HFF-Myc (cell line): ENCODE measurements around the gene STK11IP.

Experiments used
- DNase-seq: peaks from one replicate; pipeline ENCODE4 v3.0.0-alpha.2; 2011; ENCODE audit warnings: low read depth; ENCODE audit errors: extremely low read depth
- H3K4me3 ChIP-seq: replicated peaks from 2 replicates; pipeline ENCODE4 v1.5.1; 2011; ENCODE audit warnings: low read depth, mild to moderate bottlenecking, control low read depth, low read length
- CTCF ChIP-seq: IDR thresholded peaks from 2 replicates; pipeline ENCODE4 v1.5.1; 2012; ENCODE audit warnings: mild to moderate bottlenecking, low read depth, low read length, control low read depth; ENCODE audit errors: missing control alignments

STK11IP gene

GRCh38 chr2:219616550-219616949 is 18.9 kb downstream of the STK11IP start:
- no peak for DNase-seq
- no peak for TF ChIP-seq CTCF
- H3K4me3 ChIP-seq, result no peak overlapping the region

GRCh38 chr2:219618733-219619122 is 21.1 kb downstream of the STK11IP start:
- no peak for TF ChIP-seq CTCF
- H3K4me3 ChIP-seq, result no peak overlapping the region
- no peak for DNase-seq

GRCh38 chr2:219619235-219619634 is 21.6 kb downstream of the STK11IP start:
- no peak for DNase-seq
- TF ChIP-seq CTCF, result no peak
- H3K4me3 ChIP-seq, result no peak overlapping the region

- no peak overlapping the region for H3K4me3 ChIP-seq
- DNase-seq, result no peak
- no peak for TF ChIP-seq CTCF
Observed at GRCh38 chr2:219620546-219620945, 22.9 kb downstream of the STK11IP start.

- no peak for TF ChIP-seq CTCF
- no peak overlapping the region for H3K4me3 ChIP-seq
Observed at GRCh38 chr2:219621935-219622334, 24.3 kb downstream of the STK11IP start.

GRCh38 chr2:219622472-219622871 is 24.8 kb downstream of the STK11IP start:
- DNase-seq, result no peak
- no peak for TF ChIP-seq CTCF
- no peak overlapping the region for H3K4me3 ChIP-seq

More at GRCh38 chr2:219621935-219622334, 24.3 kb downstream of the STK11IP start:
- DNase-seq, result no peak

GRCh38 chr2:219624565-219624964 is 26.9 kb downstream of the STK11IP start:
- no peak overlapping the region for H3K4me3 ChIP-seq
- no peak for TF ChIP-seq CTCF
- DNase-seq, result no peak
